HepG2 (cell line): ENCODE results near the gene NRL. TPM values are rescaled to one million over a fixed set of nuclear protein-coding genes. Genes with fewer than 3 reads are reported as not detected.

Experiments used
- BCLAF1 ChIP-seq: fragments of 450-650 bp; IDR thresholded peaks from 2 replicates; pipeline ENCODE4 v1.6.1; 2017; ENCODE audit warnings: mild to moderate bottlenecking
- ERF ChIP-seq: IDR thresholded peaks from 2 replicates; pipeline ENCODE4 v1.6.1; 2018; ENCODE audit warnings: missing biosample characterization, missing genetic modification reagents
- HES4 ChIP-seq: sonication (generic); formaldehyde crosslinking; IDR thresholded peaks from 2 replicates; pipeline ENCODE4 v1.9.0; 2021; ENCODE audit warnings: mild to moderate bottlenecking, missing genetic modification reagents, borderline replicate concordance
- IKZF4 ChIP-seq: sonication (generic); formaldehyde crosslinking; IDR thresholded peaks from 2 replicates; pipeline ENCODE4 v1.5.1; 2020; ENCODE audit warnings: borderline replicate concordance, mild to moderate bottlenecking, low read depth, missing genetic modification reagents; ENCODE audit errors: not compliant biosample characterization
- KDM5A ChIP-seq: fragments of 200-600 bp; sonication (generic); IDR thresholded peaks from 2 replicates; pipeline ENCODE4 v1.7.0; 2018; ENCODE audit warnings: antibody characterized with exemption, mild to moderate bottlenecking, low read length, borderline replicate concordance
- KLF15 ChIP-seq: sonication (generic); formaldehyde crosslinking; IDR thresholded peaks from 2 replicates; pipeline ENCODE4 v1.8.1; 2023; ENCODE audit warnings: borderline replicate concordance, mild to moderate bottlenecking, inconsistent platforms, missing genetic modification reagents, mixed read lengths
- MTA3 ChIP-seq: sonication (generic); formaldehyde crosslinking; IDR thresholded peaks from 2 replicates; pipeline ENCODE4 v1.4.0; 2020; ENCODE audit warnings: missing genetic modification reagents
- NCOA5 ChIP-seq: sonication (generic); formaldehyde crosslinking; IDR thresholded peaks from 2 replicates; pipeline ENCODE4 v1.4.0; 2020; ENCODE audit warnings: missing genetic modification reagents
- NKX3-1 ChIP-seq: sonication (generic); formaldehyde crosslinking; IDR thresholded peaks from 2 replicates; pipeline ENCODE4 v1.5.0; 2020; ENCODE audit warnings: missing genetic modification reagents
- PATZ1 ChIP-seq: sonication (generic); formaldehyde crosslinking; IDR thresholded peaks from 2 replicates; pipeline ENCODE4 v1.4.0; 2020; ENCODE audit warnings: missing genetic modification reagents
- RBM22 ChIP-seq: fragments of 200-400 bp; formaldehyde crosslinking; optimal IDR thresholded peaks from 2 replicates; pipeline ENCODE3; 2017; ENCODE audit warnings: mild to moderate bottlenecking, low read length, moderate library complexity
- REL ChIP-seq: sonication (generic); formaldehyde crosslinking; conservative IDR thresholded peaks from 2 replicates; pipeline ENCODE4 v1.8.0; 2022; ENCODE audit warnings: mild to moderate bottlenecking, missing genetic modification reagents, moderate library complexity
- SAP130 ChIP-seq: IDR thresholded peaks from 2 replicates; pipeline ENCODE4 v1.6.1; 2016; ENCODE audit warnings: low read depth
- SPEN ChIP-seq: sonication (generic); formaldehyde crosslinking; IDR thresholded peaks from 2 replicates; pipeline ENCODE4 v1.5.1; 2020; ENCODE audit warnings: low read depth, mild to moderate bottlenecking, missing genetic modification reagents
- SRSF9 ChIP-seq: fragments of 200-400 bp; formaldehyde crosslinking; IDR thresholded peaks from 2 replicates; pipeline ENCODE4 v1.6.1; 2018; ENCODE audit warnings: borderline replicate concordance, mild to moderate bottlenecking, low read depth, low read length; ENCODE audit not compliant: insufficient read depth, poor library complexity, severe bottlenecking
- TBX2 ChIP-seq: sonication (generic); formaldehyde crosslinking; IDR thresholded peaks from 2 replicates; pipeline ENCODE4 v1.5.0; 2020; ENCODE audit warnings: missing genetic modification reagents, mild to moderate bottlenecking, borderline replicate concordance
- ZBTB37 ChIP-seq: sonication (generic); formaldehyde crosslinking; IDR thresholded peaks from 2 replicates; pipeline ENCODE4 v1.4.0; 2020; ENCODE audit warnings: mild to moderate bottlenecking, missing genetic modification reagents
- ZNF451 ChIP-seq: sonication (generic); formaldehyde crosslinking; IDR thresholded peaks from 2 replicates; pipeline ENCODE4 v1.5.0; 2020; ENCODE audit warnings: mild to moderate bottlenecking, missing genetic modification reagents
- ZNF709 ChIP-seq: sonication (generic); formaldehyde crosslinking; IDR thresholded peaks from 2 replicates; pipeline ENCODE4 v1.5.0; 2020; ENCODE audit warnings: mild to moderate bottlenecking, missing genetic modification reagents
- ZNF878 ChIP-seq: sonication (generic); formaldehyde crosslinking; IDR thresholded peaks from 2 replicates; pipeline ENCODE4 v1.8.1; 2023; ENCODE audit warnings: mild to moderate bottlenecking, missing genetic modification reagents, moderate library complexity
- polyA plus RNA-seq, 8 experiments: library from polyadenylated mRNA; depleted of rRNA in 3 of 8; stranded (reverse) in 7 of 8; unstranded in 1 of 8; fragments of >200 nt; fragmentation: Illumina TruSeq in 4 of 8; extraction: Trizol in 4 of 8; gene quantifications; 2 replicates each; pipeline versions ENCODE4 v1.2.1 to v1.2.3, GENCODE V29; 2011 to 2016; ENCODE audit warnings: low read depth in 4 of 8, missing spikeins in 1 of 8, mixed read lengths in 1 of 8; ENCODE audit not compliant: insufficient read depth in 1 of 8
- total RNA-seq, 5 experiments: library from RNA; depleted of rRNA; stranded (reverse); fragments of >200 nt; fragmentation: Illumina TruSeq; extraction: Trizol; gene quantifications; 2 replicates each; pipeline ENCODE4 v1.2.3, GENCODE V29; 2016; ENCODE audit warnings: low read depth in 1 of 5
- TF ChIP-seq, protein P1 (sequence below): IDR thresholded peaks from 2 replicates; pipeline ENCODE4 v1.6.1; 2016; ENCODE audit warnings: mild to moderate bottlenecking

NRL gene
- total and polyA plus RNA-seq, 2 of the 13 experiments (the other 11 are each of a cell fraction or from before 2014, with no cell fraction given), result 2.5 to 4.7 TPM

GRCh38 chr14:24135834-24136683 lies 21.3 kb upstream of the NRL start, which contains the start of gene PSME1 (continued):
- no peak for TF ChIP-seq RBM22
- TF ChIP-seq ZBTB37, result no peak
- no peak for TF ChIP-seq REL (CRISPR knock-in tag)
- TF ChIP-seq BCLAF1, result no peak
- 0 out of 2 replicates have a peak, but pooled peaks have one; percentile 65 for TF ChIP-seq NKX3-1 (CRISPR knock-in tag)
- TF ChIP-seq SPEN (CRISPR knock-in tag), result peak; percentile 70
- no peak for TF ChIP-seq NCOA5 (CRISPR knock-in tag)
- TF ChIP-seq MTA3 (CRISPR knock-in tag), result no peak
- TF ChIP-seq HES4 (CRISPR knock-in tag), result no peak
- peak; percentile 87 for TF ChIP-seq KDM5A
- TF ChIP-seq SRSF9, result no peak
- no peak for TF ChIP-seq IKZF4 (CRISPR knock-in tag)
- TF ChIP-seq ZNF709 (CRISPR knock-in tag), result no peak
- peak; percentile 98 for TF ChIP-seq PATZ1 (CRISPR knock-in tag)
- peak; percentile 93 for TF ChIP-seq KLF15 (CRISPR knock-in tag)
- peak; percentile 84 for TF ChIP-seq ERF (CRISPR knock-in tag)
- TF ChIP-seq SAP130 (CRISPR knock-in tag), result peak; percentile 97
- TF ChIP-seq ZNF451 (CRISPR knock-in tag), result peak; percentile 97
- TF ChIP-seq TBX2 (CRISPR knock-in tag), result peak; percentile 84
- TF ChIP-seq, protein P1, sequence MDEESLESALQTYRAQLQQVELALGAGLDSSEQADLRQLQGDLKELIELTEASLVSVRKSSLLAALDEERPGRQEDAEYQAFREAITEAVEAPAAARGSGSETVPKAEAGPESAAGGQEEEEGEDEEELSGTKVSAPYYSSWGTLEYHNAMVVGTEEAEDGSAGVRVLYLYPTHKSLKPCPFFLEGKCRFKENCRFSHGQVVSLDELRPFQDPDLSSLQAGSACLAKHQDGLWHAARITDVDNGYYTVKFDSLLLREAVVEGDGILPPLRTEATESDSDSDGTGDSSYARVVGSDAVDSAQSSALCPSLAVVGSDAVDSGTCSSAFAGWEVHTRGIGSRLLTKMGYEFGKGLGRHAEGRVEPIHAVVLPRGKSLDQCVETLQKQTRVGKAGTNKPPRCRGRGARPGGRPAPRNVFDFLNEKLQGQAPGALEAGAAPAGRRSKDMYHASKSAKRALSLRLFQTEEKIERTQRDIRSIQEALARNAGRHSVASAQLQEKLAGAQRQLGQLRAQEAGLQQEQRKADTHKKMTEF (CRISPR knock-in tag), result peak; percentile 78; the same call in 1 of the 2 replicates
- no peak for TF ChIP-seq ZNF878 (CRISPR knock-in tag)
